ENCODE data around the gene JAM2. TPM values are rescaled to one million over a fixed set of nuclear protein-coding genes. Genes with fewer than 3 reads are reported as not detected.
A peak's percentile ranks its signal among the peaks of the same experiment; 100 is the strongest.
"Not testable (repeated sequence)": the region's sequence is repeated elsewhere in the genome, so short reads cannot be mapped to it uniquely, and the experiment has no call there.

The JAM2 gene
- polyA plus RNA-seq, 4 donors: 11.8 to 63.2 (median 16.5) TPM

GRCh38 chr21:25714066-25714465 is 75.0 kb downstream of the JAM2 start:
- not testable (repeated sequence) for DNase-seq (ENCODE audit: low read depth in 4 of 4, low spot score in 3 of 4)

- no peak for DNase-seq (ENCODE audit: low read depth in 4 of 4, low spot score in 3 of 4)
These were observed 78.6 kb downstream of the JAM2 start for GRCh38 chr21:25717491-25718147.

GRCh38 chr21:25721987-25722386 is 82.9 kb downstream of the JAM2 start:
- no peak for DNase-seq (ENCODE audit: low read depth in 4 of 4, low spot score in 3 of 4)

- DNase-seq (ENCODE audit: low read depth in 4 of 4, low spot score in 3 of 4): no peak
These were observed 83.6 kb downstream of the JAM2 start for GRCh38 chr21:25722631-25723030.

- DNase-seq (ENCODE audit: low read depth in 4 of 4, low spot score in 3 of 4): no peak
These were observed 93.2 kb downstream of the JAM2 start for GRCh38 chr21:25732091-25732760.

- peak in 2 of 4 donors; percentile 2 to 7 for DNase-seq (ENCODE audit: low read depth in 4 of 4, low spot score in 3 of 4)
These were observed 95.0 kb downstream of the JAM2 start for GRCh38 chr21:25733859-25734653.

- no peak for DNase-seq (ENCODE audit: low read depth in 4 of 4, low spot score in 3 of 4)
These were observed 95.5 kb downstream of the JAM2 start for GRCh38 chr21:25734654-25734903.

GRCh38 chr21:25734904-25735645 is 96.0 kb downstream of the JAM2 start, which contains the start of the genes ATP5PF and GABPA:
Gene ATP5PF (minus strand): TSS chr21:25734904. CDS start chr21:25729794, 5,110 bp downstream.
Gene GABPA (plus strand): TSS chr21:25734972. CDS start chr21:25741599, 6,627 bp downstream.
- DNase-seq (ENCODE audit: low read depth in 4 of 4, low spot score in 3 of 4): peak; percentile 95 to 98 (median 96)

GRCh38 chr21:25735646-25736597 is 96.9 kb downstream of the JAM2 start:
- DNase-seq (ENCODE audit: low read depth in 4 of 4, low spot score in 3 of 4): peak; percentile 70 to 79 (median 74)

GRCh38 chr21:25737421-25737820 is 98.4 kb downstream of the JAM2 start:
- no peak for DNase-seq (ENCODE audit: low read depth in 4 of 4, low spot score in 3 of 4)

- DNase-seq (ENCODE audit: low read depth in 4 of 4, low spot score in 3 of 4): no peak
These were observed 103.8 kb downstream of the JAM2 start for GRCh38 chr21:25742900-25743299.

- DNase-seq (ENCODE audit: low read depth in 4 of 4, low spot score in 3 of 4): no peak
These were observed 105.8 kb downstream of the JAM2 start for GRCh38 chr21:25744854-25745253.

- DNase-seq (ENCODE audit: low read depth in 4 of 4, low spot score in 3 of 4): no peak
These were observed 111.0 kb downstream of the JAM2 start for GRCh38 chr21:25750085-25750484.

- DNase-seq (ENCODE audit: low read depth in 4 of 4, low spot score in 3 of 4): no peak
These were observed 113.4 kb downstream of the JAM2 start for GRCh38 chr21:25752416-25752815.

GRCh38 chr21:25756190-25756932 is 117.3 kb downstream of the JAM2 start:
- no peak for DNase-seq (ENCODE audit: low read depth in 4 of 4, low spot score in 3 of 4)

GRCh38 chr21:25757531-25757930 is 118.5 kb downstream of the JAM2 start:
- no peak for DNase-seq (ENCODE audit: low read depth in 4 of 4, low spot score in 3 of 4)

GRCh38 chr21:25759573-25759972 is 120.5 kb downstream of the JAM2 start:
- DNase-seq (ENCODE audit: low read depth in 4 of 4, low spot score in 3 of 4): no peak

- DNase-seq (ENCODE audit: low read depth in 4 of 4, low spot score in 3 of 4): no peak
These were observed 121.0 kb downstream of the JAM2 start for GRCh38 chr21:25760061-25760460.

- no peak for DNase-seq (ENCODE audit: low read depth in 4 of 4, low spot score in 3 of 4)
These were observed 121.6 kb downstream of the JAM2 start for GRCh38 chr21:25760677-25761076.
